HPDE6-E6E7 (cell line): ENCODE data around the gene POU3F1.

Experiments
- DNase-seq: peaks from one replicate; pipeline ENCODE4 v3.0.0; 2011; ENCODE audit warnings: missing footprints; ENCODE audit errors: extremely low spot score

The POU3F1 gene

DNA sequence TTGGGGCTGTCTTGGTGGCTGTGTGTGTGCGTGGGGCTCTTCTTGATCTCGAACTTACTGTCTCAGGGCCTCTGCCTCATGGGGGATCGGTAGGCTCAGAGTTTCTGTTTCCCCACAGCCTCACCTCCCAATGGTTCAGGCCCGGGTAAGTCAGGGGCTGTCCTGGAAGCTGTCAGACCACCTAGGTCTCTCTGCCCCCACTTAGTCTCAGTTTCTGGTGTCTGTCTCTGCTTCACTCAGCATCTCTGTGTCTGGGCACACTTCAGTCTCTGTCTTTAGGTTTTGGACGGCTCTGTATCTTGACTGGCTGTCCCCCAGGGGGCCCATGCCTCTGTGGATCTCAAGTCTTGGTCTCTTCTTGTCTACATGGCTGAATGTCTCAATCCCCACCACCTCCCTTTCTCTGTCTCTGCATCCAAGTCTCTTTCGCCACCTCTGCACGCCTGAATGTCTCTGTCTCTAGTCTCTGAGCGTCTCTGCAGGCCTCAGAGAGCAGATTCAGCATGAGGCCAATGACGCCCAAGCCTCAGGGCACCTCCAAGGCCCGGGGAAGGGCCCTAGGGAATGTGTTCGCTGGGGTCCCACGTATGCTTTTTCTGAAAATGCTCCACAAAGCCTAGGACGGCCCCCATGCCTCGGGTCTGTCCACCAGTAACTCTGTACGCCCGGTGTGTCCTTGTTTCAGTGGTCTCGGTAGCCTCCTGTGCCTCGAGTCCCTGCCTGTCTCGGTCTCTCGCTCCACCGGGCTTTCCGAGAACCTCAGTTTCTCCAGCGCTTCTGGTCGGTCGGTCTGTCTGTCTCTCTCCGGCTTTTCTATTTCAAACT, 42.1 kb downstream of the POU3F1 start:
- no peak for DNase-seq

DNA sequence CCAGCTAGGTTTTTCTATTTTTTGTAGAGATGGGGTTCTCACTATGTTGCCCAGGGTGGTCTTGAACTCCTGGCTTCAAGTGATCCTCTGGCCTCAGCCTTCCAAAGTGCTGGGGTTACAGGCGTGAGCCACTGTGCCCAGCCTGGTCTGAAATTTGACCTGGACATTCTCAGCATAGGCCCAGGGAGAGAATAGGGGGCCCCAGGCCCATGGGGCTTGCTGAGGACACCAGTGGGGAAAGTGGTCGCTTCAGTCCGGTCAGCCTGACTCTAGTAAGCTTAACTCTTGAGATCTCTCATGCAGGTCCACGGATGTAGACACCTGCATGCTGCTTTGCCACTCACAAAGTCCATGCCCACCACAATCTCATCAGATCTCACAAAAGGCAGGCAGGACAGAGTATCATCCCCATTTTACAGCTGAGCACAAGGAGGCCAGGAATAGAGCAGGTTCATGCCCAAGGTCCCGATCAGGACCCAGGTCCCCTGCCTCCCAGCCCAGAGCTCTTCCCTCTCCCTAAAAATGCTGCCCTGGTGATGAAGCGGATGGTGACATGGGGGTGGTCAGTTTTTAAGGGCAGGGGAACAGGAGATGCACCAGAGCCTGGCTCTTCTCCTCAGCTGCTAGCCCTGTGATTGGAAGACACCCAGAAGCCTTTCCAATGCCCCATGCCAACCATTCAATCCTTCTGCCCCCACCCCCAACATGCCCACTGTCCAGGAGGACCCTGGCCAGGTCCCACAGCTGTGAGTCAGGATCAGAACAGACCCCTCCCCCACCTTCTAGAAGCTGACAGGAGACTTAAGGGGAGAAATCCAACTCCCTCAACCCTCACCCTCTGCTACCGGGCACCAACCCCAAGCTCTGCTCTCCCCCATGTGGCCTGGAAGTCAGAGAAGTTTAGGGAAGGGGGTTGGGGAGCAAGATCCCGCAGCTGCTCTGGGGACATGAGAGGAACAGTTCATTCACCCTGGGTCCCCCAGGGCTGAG, 43.0 kb downstream of the POU3F1 start:
- no peak for DNase-seq

DNA sequence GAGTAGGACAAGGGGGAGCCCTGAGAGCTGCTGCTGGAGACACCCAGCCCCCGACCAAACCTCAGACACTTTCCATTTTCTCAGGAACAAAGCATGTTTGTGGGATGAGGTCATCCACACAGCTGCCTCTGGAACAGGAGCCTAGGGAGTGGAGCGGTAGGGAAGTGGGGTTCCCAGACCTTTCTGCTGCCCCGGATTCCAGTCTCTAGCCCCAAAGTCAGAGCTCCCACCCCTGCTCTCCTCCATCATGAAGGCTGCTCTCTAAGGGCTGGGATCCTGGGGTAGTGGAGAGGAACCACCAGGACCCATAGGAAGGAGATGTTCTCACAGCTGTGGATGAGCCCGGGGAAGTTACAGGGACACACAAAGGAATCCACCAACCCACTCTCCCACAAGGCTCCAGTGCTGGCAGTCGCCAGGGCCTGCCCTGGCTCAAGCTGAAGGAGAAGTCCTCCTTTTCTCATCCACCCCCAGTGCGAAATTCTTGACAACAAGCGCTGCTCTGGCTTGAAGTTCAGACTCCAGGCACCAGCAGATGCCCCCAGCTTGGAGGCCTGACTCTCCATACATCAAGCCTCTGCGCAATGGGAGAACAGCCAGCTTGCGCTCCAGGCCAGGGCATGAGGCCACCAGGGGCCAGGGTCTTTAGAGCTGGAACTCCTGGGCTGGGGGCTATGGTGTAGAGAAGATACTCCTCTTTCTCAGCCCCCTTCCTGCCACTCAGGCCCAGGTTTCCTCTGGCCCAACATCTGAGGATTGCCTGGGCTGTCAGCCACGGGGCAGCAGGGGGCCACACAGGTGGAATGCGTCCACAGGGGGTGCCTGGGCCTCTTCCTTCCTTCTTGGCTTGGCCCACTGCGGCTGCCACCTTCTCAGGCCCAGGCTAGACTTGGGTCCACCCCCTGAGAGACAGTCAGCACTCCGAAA, 45.8 kb downstream of the POU3F1 start:
- no peak for DNase-seq

DNA sequence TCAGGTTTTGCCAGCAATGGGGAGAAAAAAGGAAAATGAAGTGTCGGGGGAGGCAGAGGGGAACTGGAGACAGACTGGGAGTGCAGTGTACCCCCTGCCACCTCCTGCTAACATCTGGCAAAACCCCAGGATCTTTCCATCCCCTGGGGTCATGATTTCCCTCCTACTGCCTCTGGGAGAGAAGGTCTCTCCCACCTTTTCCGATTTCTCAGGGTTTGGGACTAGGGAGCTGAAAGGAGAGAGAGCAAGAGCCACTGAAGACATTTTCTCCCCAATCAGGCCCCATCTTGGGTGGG, 46.4 kb downstream of the POU3F1 start:
- no peak for DNase-seq

DNA sequence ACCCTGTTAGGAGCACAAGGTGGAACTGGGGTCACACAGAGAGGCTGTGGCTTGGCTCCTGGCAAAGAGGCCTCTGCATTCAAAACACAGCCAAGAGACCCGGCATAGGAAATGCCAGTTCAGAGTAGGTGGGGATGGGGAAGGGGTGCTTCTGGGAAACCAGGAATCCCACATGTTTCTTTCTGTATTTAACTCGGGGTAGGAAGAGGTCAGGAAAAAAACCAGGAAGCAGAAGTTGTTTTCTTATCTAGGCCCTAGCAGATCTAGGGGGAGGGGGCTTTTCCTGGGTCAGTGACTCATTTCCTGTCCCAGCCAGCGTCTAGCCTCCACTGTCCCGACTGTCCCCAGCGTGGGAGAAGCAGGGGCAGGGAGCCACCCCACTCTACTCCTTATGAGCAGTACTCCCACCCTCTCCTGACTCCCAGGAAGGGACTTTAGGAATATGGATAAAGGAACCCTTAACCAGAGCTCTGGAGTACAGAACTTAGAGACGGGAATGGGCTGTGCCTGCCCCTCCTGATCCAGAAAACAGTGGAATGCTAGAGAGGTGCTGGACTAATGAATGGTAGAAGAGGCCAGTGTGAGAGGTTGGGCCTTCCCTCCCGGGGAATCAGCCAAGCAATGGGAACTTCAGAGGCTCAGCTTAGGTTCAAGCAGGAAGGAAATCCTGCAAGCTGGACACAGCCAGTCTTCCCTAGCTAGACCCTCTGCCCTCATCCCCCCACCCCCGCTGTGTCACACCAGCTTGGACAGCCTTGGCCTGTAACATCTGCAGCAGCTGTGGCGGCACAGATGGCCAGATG, 47.0 kb downstream of the POU3F1 start:
- no peak for DNase-seq

DNA sequence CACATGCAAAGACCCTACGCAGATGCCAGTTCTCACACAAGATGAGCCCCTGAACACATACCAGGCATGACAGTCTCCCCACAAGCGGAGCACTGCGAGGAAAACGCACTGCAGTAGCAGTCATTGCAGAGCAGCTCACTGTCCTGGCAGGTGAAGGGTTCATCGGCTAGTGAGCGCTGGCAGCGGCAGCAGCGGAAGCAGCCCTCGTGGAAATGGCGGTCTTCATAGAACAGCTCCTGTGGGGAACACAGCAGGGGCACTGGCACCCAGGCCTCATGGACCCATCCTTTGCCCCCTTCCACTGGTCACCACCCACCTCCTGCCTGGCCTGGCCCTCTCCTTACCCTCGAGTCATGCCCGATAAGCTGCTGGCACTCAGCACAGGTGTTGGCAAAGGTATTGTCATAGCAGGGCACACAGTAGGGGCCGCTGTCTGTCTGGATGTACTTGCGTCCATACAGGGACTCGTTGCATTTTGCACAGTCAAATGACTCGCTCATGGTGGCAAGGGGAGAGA, 47.6 kb downstream of the POU3F1 start:
- no peak for DNase-seq

DNA sequence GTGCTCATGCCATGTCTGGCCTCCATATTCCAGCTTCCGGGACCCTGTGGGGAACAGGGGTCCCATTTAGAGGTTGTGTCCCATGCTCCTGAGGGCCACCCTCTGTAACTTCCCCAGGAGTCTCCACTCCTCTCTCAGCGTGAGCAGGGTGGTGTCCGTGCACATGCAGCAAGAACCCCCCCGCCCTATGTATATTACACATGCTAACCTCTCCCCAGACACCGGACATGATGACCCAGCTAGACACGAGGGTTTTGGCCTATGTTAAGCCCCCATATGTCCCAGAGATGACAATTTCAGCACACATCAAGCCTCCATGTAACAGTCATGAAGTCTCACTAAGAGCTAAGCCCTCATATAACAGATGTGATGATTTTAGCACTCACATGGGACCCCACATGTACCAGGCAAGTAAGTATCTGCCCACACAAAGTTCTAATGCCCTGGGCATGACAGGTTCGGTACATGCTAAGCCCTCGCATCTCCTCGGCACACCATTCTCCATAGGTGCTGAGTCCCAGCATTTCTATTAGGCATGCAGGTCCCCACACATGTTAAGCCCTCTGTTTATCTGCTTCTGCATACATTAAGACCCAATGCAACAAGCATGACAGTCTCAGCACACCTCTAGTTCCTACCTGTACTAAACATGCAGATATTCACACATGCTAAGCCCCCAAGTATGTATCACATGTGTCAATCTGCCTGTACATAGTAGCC, 48.3 kb downstream of the POU3F1 start:
- no peak for DNase-seq

DNA sequence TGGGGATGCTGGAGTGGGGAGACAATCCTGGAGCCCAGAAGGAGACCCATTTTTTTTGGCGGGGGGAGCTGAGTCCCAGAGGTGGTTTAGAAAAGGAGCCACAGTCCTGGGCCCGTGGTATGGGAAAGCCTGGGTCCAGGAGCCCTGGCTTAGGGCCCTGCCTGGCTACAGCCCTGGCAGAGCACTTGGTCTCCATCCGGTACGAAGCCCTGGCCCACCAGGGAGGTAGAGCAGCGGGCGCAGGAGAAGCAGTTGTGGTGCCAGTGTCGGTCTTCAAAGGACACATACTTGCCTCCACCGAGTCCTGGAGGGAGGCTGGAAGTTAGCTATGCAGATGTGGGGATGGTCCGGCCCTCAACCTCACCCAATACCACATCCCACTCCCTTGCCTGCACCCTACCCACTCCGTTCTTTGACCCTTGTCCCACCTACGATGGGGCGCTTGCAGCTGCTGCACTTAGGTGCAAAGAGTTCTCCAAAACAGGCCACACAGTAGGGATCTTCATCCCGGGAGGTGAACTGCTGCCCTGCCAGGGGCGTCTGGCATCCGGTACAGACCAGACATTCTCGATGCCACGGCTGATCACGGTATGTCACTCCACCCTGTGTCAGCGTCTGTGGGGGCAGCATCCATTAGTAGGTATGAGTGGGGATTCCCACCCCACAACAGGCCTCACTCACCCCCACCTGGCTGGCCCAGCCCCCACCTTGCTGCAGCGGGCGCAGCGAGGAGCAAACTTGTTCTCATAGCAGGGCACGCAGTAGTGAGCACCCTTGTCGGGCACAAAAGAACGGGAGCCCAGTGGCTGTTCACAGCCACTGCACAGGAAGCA, 49.1 kb downstream of the POU3F1 start:
- no peak for DNase-seq

DNA sequence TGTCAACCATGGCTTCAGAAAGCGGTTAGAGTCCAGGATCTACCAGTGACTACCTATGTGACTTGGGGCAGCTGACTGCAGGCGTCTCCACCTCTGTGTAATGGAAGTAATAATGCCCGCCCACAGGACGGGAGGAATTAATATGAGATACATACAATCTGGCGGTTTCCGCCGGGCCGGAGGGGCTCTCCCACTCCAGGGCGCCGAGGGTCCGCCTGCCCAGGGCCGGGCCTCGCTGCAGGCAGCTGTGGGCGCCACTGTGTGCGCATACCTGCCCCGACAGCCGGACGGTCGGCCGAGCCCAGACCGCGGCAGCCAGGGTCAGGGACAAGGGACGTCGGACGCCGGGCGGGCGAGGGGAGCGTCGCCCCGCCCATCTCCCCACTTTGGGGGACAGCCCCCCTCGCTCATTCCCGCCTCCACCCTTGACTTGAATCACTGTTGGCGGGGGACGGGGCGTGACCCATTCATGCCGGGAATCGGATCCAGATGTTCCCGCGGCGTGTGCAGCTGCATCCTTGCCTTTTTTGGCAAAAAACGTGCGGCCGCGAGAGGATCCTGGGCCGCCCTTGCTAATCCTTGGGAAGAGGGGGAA, 50.7 kb downstream of the POU3F1 start:
- no peak for DNase-seq

DNA sequence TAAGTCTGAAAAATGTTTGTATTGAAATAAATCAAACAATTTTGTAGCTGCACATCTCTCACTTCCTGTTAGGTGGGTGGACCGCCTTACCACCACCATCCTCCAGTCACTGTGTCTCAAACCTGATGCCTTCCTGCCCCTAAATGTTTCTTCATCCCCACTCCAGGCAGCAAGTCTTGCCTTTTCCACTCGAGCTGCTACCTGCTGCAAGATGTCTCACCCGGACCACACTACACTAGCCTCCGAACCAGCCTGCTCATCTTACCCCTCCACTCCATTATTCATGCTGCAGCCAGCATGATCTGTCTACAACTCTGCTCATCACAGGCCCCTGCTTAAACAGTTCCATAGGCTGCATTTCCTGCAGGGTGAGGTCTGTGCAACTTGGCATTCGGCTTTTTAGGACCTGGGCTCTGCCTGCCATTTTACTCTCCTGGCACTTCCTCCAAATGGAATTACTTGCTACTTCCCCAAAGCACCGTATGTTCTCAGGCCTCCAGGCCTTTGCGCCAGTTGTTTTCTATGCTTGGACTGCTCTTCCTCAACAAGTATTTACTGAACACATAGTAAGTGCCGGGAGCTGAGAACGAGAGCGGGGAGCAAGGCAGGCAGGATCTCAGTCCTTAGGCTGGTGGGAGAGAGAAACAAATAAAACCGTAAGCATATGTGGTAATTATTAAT, 51.6 kb downstream of the POU3F1 start:
- DNase-seq = no peak
